ENCODE results near the gene HLCS.
A peak's percentile ranks its signal among the peaks of the same experiment; 100 is the strongest.

The HLCS gene

DNA sequence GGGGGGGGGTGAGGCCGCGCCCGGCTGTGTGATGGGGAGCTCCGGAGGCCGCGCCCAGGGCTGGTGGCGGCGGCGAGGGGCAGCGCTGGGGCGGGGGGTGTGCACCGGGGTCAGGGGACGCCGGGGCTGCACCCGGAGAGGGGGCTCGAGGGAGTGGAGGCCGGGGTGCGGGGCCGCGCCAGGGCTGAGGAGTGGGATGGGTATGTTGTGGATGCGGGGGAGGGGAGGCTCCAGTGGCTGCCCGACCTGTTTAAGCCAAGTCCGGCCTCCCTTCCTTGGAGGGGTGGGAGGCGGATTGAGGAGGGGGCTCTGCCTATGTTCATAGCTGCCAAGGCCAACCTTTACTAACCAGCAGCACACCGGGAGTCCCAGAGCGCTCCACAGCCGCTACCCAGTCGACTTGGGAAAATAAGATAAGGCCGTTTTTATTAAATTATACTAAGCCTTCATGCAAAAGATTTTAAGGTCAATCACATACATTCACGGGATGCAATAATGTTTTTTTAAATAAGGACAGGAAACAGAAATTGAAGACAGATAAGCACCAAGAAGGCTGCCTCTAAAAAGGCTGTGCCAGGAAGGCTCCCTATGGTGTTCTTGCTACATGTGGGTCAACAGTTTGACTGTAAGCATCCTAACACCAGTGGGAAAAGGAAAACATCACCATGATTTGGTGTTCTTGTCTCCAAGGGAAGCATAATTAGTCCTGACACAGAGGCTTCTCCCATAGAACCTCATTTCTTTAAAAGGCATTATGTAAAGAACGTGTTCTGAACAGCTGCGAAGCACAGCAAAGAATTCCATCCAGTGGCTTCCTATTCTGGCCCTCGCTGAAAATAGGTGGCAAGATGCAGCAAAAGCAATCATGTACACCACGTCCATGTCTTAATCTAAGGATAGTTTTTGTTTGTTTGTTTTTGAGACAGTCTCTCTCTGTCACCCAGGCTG, 626 bp upstream of the HLCS start:
- H3K4me2 ChIP-seq (ENCODE audit: insufficient read depth, low read length, poor library complexity, severe bottlenecking), result peak overlapping the region; percentile 62
- peak overlapping the region; percentile 43 for H3K27ac ChIP-seq (replicated peaks; ENCODE audit: low read length)
- no peak overlapping the region for H2BK15ac ChIP-seq (ENCODE audit: low read length)
- no peaks in the 10 kb centered on the region for H3K27me3 ChIP-seq (ENCODE audit: control insufficient read depth in 3 of 3, insufficient read depth in 3 of 3, low read depth in 1 of 3, low read length in 3 of 3)
- peaks cover 0 to 10% of the 10 kb centered on the region in 2 donors for H3K36me3 ChIP-seq (replicated peaks in 1 of 2; ENCODE audit: control insufficient read depth in 2 of 2, insufficient read depth in 2 of 2, low read length in 2 of 2)
- H4K8ac ChIP-seq (ENCODE audit: low read depth, low read length), result no peak overlapping the region
- peaks cover 0 to 2% of the 10 kb centered on the region in 2 donors for H3K9me3 ChIP-seq (replicated peaks in 1 of 2; ENCODE audit: control insufficient read depth in 2 of 2, insufficient read depth in 1 of 2, low read depth in 1 of 2, low read length in 2 of 2)
- H2BK120ac ChIP-seq (ENCODE audit: low read depth, low read length), result no peak overlapping the region
- DNase-seq (ENCODE audit: low spot score), result no peak
- peak overlapping the region; percentile 77 for H3K9ac ChIP-seq (ENCODE audit: low read depth, low read length, poor library complexity)
- H2AK5ac ChIP-seq (ENCODE audit: low read depth, low read length), result no peak overlapping the region
- peak overlapping the region; percentile 58 to 80 for H3K4me3 ChIP-seq (ENCODE audit: low read length in 2 of 2)
- H2BK12ac ChIP-seq (ENCODE audit: low read length), result no peak overlapping the region
- H4K91ac ChIP-seq (ENCODE audit: low read depth, low read length, poor library complexity), result no peak overlapping the region
- peak overlapping the region; percentile 94 for H3K18ac ChIP-seq (ENCODE audit: low read length)
- H3K23ac ChIP-seq (ENCODE audit: low read depth, low read length, poor library complexity), result peak overlapping the region; percentile 55
- H3K4ac ChIP-seq (ENCODE audit: low read length), result no peak overlapping the region
- H3K14ac ChIP-seq (ENCODE audit: low read length), result no peak overlapping the region
- H3K4me1 ChIP-seq (ENCODE audit: control insufficient read depth in 2 of 2, insufficient read depth in 1 of 2, low read depth in 1 of 2, low read length in 2 of 2), result peaks cover 3 to 7% of the 10 kb centered on the region in 2 donors
- H3K79me1 ChIP-seq (ENCODE audit: low read depth, low read length), result peaks cover 2% of the 10 kb centered on the region
- H2AFZ ChIP-seq (ENCODE audit: low read length), result peak overlapping the region; percentile 92
- no peak overlapping the region for H2BK5ac ChIP-seq (ENCODE audit: low read length)
- WGBS, 2 donors (ENCODE audit: extremely low coverage in 2 of 2, insufficient read length in 2 of 2, insufficient replicate concordance in 1 of 2), result no CpG with 5 or more reads among the region's 34 CpGs

DNA sequence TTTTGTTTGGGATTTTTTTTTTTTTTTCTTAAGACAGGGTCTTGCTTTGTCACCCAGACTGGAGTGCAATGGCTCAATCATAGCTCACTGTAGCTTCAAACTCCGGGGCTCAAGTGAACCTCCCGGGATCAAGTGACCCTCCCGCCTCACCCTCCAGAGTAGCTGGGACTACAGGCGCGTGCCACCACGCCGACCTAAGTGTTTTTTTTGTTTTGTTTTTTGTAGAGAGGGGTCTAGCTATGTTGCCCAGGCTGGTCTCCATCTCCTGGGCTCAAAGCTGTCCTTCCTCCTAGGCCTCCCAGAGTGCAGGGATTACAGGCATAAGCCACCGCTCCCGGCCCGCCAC, 776 bp downstream of the HLCS start:
- H2BK15ac ChIP-seq (ENCODE audit: low read length), result no peak overlapping the region
- H3K27ac ChIP-seq (replicated peaks; ENCODE audit: low read length), result peak overlapping the region; percentile 67
- H3K23ac ChIP-seq (ENCODE audit: low read depth, low read length, poor library complexity), result no peak overlapping the region
- H2BK120ac ChIP-seq (ENCODE audit: low read depth, low read length), result no peak overlapping the region
- WGBS, 2 donors (ENCODE audit: extremely low coverage in 2 of 2, insufficient read length in 2 of 2, insufficient replicate concordance in 1 of 2), result no CpG with 5 or more reads among the region's 10 CpGs
- peak overlapping the region; percentile 94 for H3K18ac ChIP-seq (ENCODE audit: low read length)
- H3K4ac ChIP-seq (ENCODE audit: low read length), result no peak overlapping the region
- H4K91ac ChIP-seq (ENCODE audit: low read depth, low read length, poor library complexity), result no peak overlapping the region
- H2AK5ac ChIP-seq (ENCODE audit: low read depth, low read length), result peak overlapping the region; percentile 75
- no peaks in the 10 kb centered on the region for H3K27me3 ChIP-seq (ENCODE audit: control insufficient read depth in 3 of 3, insufficient read depth in 3 of 3, low read depth in 1 of 3, low read length in 3 of 3)
- peak overlapping the region; percentile 91 for H2AFZ ChIP-seq (ENCODE audit: low read length)
- H3K4me3 ChIP-seq (ENCODE audit: low read length in 2 of 2), result peak overlapping the region; percentile 58 to 97
- H3K36me3 ChIP-seq (replicated peaks in 1 of 2; ENCODE audit: control insufficient read depth in 2 of 2, insufficient read depth in 2 of 2, low read length in 2 of 2), result peaks cover 2 to 14% of the 10 kb centered on the region in 2 donors
- no peak for DNase-seq (ENCODE audit: low spot score)
- H3K4me2 ChIP-seq (ENCODE audit: insufficient read depth, low read length, poor library complexity, severe bottlenecking), result peak overlapping the region; percentile 66
- H3K9ac ChIP-seq (ENCODE audit: low read depth, low read length, poor library complexity), result peak overlapping the region; percentile 91
- peaks cover 3% of the 10 kb centered on the region for H3K79me1 ChIP-seq (ENCODE audit: low read depth, low read length)
- no peaks in the 10 kb centered on the region for H3K9me3 ChIP-seq (replicated peaks in 1 of 2; ENCODE audit: control insufficient read depth in 2 of 2, insufficient read depth in 1 of 2, low read depth in 1 of 2, low read length in 2 of 2)
- no peak overlapping the region for H2BK12ac ChIP-seq (ENCODE audit: low read length)
- H2BK5ac ChIP-seq (ENCODE audit: low read length), result no peak overlapping the region
- H4K8ac ChIP-seq (ENCODE audit: low read depth, low read length), result peak overlapping the region; percentile 72
- H3K14ac ChIP-seq (ENCODE audit: low read length), result no peak overlapping the region
- peaks cover 3 to 7% of the 10 kb centered on the region in 2 donors for H3K4me1 ChIP-seq (ENCODE audit: control insufficient read depth in 2 of 2, insufficient read depth in 1 of 2, low read depth in 1 of 2, low read length in 2 of 2)

DNA sequence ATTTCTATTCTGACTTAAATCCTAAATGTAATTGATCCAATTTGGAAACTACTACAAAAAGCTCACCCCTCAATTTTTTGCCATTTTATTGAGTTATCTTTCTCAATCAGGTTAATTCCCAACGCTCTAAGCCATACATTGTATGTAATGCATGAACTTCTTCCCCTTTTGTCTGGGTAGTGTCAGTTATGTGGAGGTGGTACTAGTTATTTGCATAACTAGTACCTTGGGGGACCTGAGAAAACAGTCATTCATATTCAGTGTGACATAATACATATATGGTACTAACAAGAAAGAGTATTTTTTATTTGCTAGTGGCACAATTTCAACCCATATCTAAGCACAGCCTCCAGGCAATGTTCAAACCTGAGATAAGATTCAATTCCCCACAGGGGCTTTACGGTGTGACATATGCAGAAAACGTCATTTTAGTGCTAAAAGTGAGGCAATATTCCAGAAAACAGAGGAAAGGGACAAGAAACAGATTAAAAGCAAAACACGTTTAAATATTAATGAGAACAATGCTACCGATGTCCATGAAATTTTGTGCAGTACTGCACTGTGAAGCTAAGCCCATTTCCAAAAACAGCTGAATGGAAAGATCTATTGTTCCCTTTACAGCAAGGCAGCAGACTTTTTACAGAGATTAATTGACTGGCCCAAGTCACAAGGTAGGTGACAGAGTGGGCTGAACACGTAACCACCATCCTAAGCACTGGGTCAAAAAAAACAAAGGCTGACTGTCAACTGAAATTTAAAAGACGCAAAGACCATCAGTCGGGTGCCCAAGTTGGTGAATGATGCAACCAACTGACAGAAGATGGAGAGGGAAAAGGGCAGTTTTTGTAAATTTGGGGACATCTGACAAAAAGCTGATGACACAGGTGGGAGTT, 1.4 kb downstream of the HLCS start:
- H2BK5ac ChIP-seq (ENCODE audit: low read length), result no peak overlapping the region
- H2AK5ac ChIP-seq (ENCODE audit: low read depth, low read length), result no peak overlapping the region
- H4K8ac ChIP-seq (ENCODE audit: low read depth, low read length), result no peak overlapping the region
- peaks cover 2 to 20% of the 10 kb centered on the region in 2 donors for H3K36me3 ChIP-seq (replicated peaks in 1 of 2; ENCODE audit: control insufficient read depth in 2 of 2, insufficient read depth in 2 of 2, low read length in 2 of 2)
- H3K79me1 ChIP-seq (ENCODE audit: low read depth, low read length), result peaks cover 4% of the 10 kb centered on the region
- H3K4me1 ChIP-seq (ENCODE audit: control insufficient read depth in 2 of 2, insufficient read depth in 1 of 2, low read depth in 1 of 2, low read length in 2 of 2), result peaks cover 3 to 7% of the 10 kb centered on the region in 2 donors
- no peak overlapping the region for H2AFZ ChIP-seq (ENCODE audit: low read length)
- peak overlapping the region in 1 of 2 donors; percentile 58 for H3K4me3 ChIP-seq (ENCODE audit: low read length in 2 of 2)
- H3K9ac ChIP-seq (ENCODE audit: low read depth, low read length, poor library complexity), result no peak overlapping the region
- H3K9me3 ChIP-seq (replicated peaks in 1 of 2; ENCODE audit: control insufficient read depth in 2 of 2, insufficient read depth in 1 of 2, low read depth in 1 of 2, low read length in 2 of 2), result no peaks in the 10 kb centered on the region
- H3K4ac ChIP-seq (ENCODE audit: low read length), result no peak overlapping the region
- no CpG with 5 or more reads among the region's 8 CpGs for WGBS, 2 donors (ENCODE audit: extremely low coverage in 2 of 2, insufficient read length in 2 of 2, insufficient replicate concordance in 1 of 2)
- H2BK12ac ChIP-seq (ENCODE audit: low read length), result no peak overlapping the region
- no peak overlapping the region for H3K27ac ChIP-seq (replicated peaks; ENCODE audit: low read length)
- no peak overlapping the region for H3K23ac ChIP-seq (ENCODE audit: low read depth, low read length, poor library complexity)
- H2BK15ac ChIP-seq (ENCODE audit: low read length), result no peak overlapping the region
- no peak for DNase-seq (ENCODE audit: low spot score)
- H2BK120ac ChIP-seq (ENCODE audit: low read depth, low read length), result no peak overlapping the region
- no peak overlapping the region for H3K4me2 ChIP-seq (ENCODE audit: insufficient read depth, low read length, poor library complexity, severe bottlenecking)
- H3K14ac ChIP-seq (ENCODE audit: low read length), result no peak overlapping the region
- no peaks in the 10 kb centered on the region for H3K27me3 ChIP-seq (ENCODE audit: control insufficient read depth in 3 of 3, insufficient read depth in 3 of 3, low read depth in 1 of 3, low read length in 3 of 3)
- H4K91ac ChIP-seq (ENCODE audit: low read depth, low read length, poor library complexity), result no peak overlapping the region
- no peak overlapping the region for H3K18ac ChIP-seq (ENCODE audit: low read length)

DNA sequence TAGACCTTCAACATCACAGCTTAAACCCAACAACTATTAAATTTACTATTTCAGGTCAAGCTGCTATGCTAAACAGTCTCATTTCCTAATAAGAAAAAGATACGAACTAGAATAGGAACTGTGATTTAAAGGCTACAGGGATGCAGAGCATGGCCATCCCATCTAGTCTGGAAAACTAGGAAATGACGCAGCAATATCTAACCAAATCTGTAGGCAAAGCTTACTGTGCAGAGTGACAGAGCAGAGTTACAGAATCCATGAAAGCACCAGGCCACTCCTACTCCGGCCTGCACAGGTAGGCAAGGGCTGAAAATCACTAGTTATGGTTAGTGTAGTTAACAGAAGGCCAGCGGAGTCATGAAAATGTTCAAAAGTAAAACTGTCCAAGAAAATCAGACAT, 2.1 kb downstream of the HLCS start:
- no peak overlapping the region for H3K4me2 ChIP-seq (ENCODE audit: insufficient read depth, low read length, poor library complexity, severe bottlenecking)
- H3K27ac ChIP-seq (replicated peaks; ENCODE audit: low read length), result no peak overlapping the region
- no peak overlapping the region for H2AK5ac ChIP-seq (ENCODE audit: low read depth, low read length)
- H3K14ac ChIP-seq (ENCODE audit: low read length), result no peak overlapping the region
- no peak overlapping the region for H4K8ac ChIP-seq (ENCODE audit: low read depth, low read length)
- no peak overlapping the region for H3K4ac ChIP-seq (ENCODE audit: low read length)
- no peak overlapping the region for H3K4me3 ChIP-seq (ENCODE audit: low read length in 2 of 2)
- H3K4me1 ChIP-seq (ENCODE audit: control insufficient read depth in 2 of 2, insufficient read depth in 1 of 2, low read depth in 1 of 2, low read length in 2 of 2), result peaks cover 3 to 7% of the 10 kb centered on the region in 2 donors
- no peak overlapping the region for H3K9ac ChIP-seq (ENCODE audit: low read depth, low read length, poor library complexity)
- no CpG with 5 or more reads among the region's 4 CpGs for WGBS, 2 donors (ENCODE audit: extremely low coverage in 2 of 2, insufficient read length in 2 of 2, insufficient replicate concordance in 1 of 2)
- H3K23ac ChIP-seq (ENCODE audit: low read depth, low read length, poor library complexity), result no peak overlapping the region
- no peak overlapping the region for H2BK120ac ChIP-seq (ENCODE audit: low read depth, low read length)
- no peak overlapping the region for H3K18ac ChIP-seq (ENCODE audit: low read length)
- peaks cover 2% of the 10 kb centered on the region for H3K79me1 ChIP-seq (ENCODE audit: low read depth, low read length)
- no peak overlapping the region for H2BK5ac ChIP-seq (ENCODE audit: low read length)
- no peak overlapping the region for H2AFZ ChIP-seq (ENCODE audit: low read length)
- peaks cover 2 to 25% of the 10 kb centered on the region in 2 donors for H3K36me3 ChIP-seq (replicated peaks in 1 of 2; ENCODE audit: control insufficient read depth in 2 of 2, insufficient read depth in 2 of 2, low read length in 2 of 2)
- DNase-seq (ENCODE audit: low spot score), result no peak
- H3K9me3 ChIP-seq (replicated peaks in 1 of 2; ENCODE audit: control insufficient read depth in 2 of 2, insufficient read depth in 1 of 2, low read depth in 1 of 2, low read length in 2 of 2), result no peaks in the 10 kb centered on the region
- no peak overlapping the region for H2BK15ac ChIP-seq (ENCODE audit: low read length)
- H3K27me3 ChIP-seq (ENCODE audit: control insufficient read depth in 3 of 3, insufficient read depth in 3 of 3, low read depth in 1 of 3, low read length in 3 of 3), result no peaks in the 10 kb centered on the region
- H4K91ac ChIP-seq (ENCODE audit: low read depth, low read length, poor library complexity), result no peak overlapping the region
- no peak overlapping the region for H2BK12ac ChIP-seq (ENCODE audit: low read length)

All from neuronal stem cell (in vitro differentiated cells).